Measurements from ENCODE around the gene AHNAK2. TPM values are rescaled to one million over a fixed set of nuclear protein-coding genes. Genes with fewer than 3 reads are reported as not detected.
"Not testable (repeated sequence)": the region's sequence is repeated elsewhere in the genome, so short reads cannot be mapped to it uniquely, and the experiment has no call there.

AHNAK2 gene
- total and polyA plus RNA-seq, 2 donors = 0.42 to 3.8 TPM

GRCh38 chr14:104950701-104951100 is 27.5 kb downstream of the AHNAK2 start:
- H3K4me3 ChIP-seq (ENCODE audit: low read length in 2 of 2); H3K4me1 ChIP-seq (ENCODE audit: control insufficient read depth in 2 of 2, insufficient read depth in 2 of 2, low read length in 2 of 2); H3K36me3 ChIP-seq (ENCODE audit: control insufficient read depth in 2 of 2, insufficient read depth in 2 of 2, low read length in 1 of 2); H3K27me3 ChIP-seq (ENCODE audit: control insufficient read depth in 2 of 2, insufficient read depth in 1 of 2, low read length in 1 of 2); H3K9me3 ChIP-seq (ENCODE audit: control insufficient read depth in 2 of 2, insufficient read depth in 1 of 2, low read length in 1 of 2); DNase-seq (ENCODE audit: low read depth in 6 of 9, low spot score in 9 of 9); H3K27ac ChIP-seq (ENCODE audit: low read depth in 1 of 2, low read length in 1 of 2): not testable (repeated sequence)
- WGBS = 97% methylated on average over 15 of the region's 15 CpGs

- no peak overlapping the region for H3K27ac ChIP-seq (ENCODE audit: low read depth in 1 of 2, low read length in 1 of 2)
- no peaks in the 10 kb centered on the region for H3K4me1 ChIP-seq (ENCODE audit: control insufficient read depth in 2 of 2, insufficient read depth in 2 of 2, low read length in 2 of 2)
- no peaks in the 10 kb centered on the region for H3K36me3 ChIP-seq (ENCODE audit: control insufficient read depth in 2 of 2, insufficient read depth in 2 of 2, low read length in 1 of 2)
- H3K27me3 ChIP-seq (ENCODE audit: control insufficient read depth in 2 of 2, insufficient read depth in 1 of 2, low read length in 1 of 2) = no peaks in the 10 kb centered on the region
- 97% methylated on average over 17 of the region's 17 CpGs for WGBS
- no peak overlapping the region for H3K4me3 ChIP-seq (ENCODE audit: low read length in 2 of 2)
- no peaks in the 10 kb centered on the region for H3K9me3 ChIP-seq (ENCODE audit: control insufficient read depth in 2 of 2, insufficient read depth in 1 of 2, low read length in 1 of 2)
- DNase-seq (ENCODE audit: low read depth in 6 of 9, low spot score in 9 of 9) = no peak
These were observed 28.2 kb downstream of the AHNAK2 start for GRCh38 chr14:104950021-104950420.

GRCh38 chr14:104949406-104949955 is 28.7 kb downstream of the AHNAK2 start:
- WGBS = 98% methylated on average over 23 of the region's 24 CpGs
- H3K27me3 ChIP-seq (ENCODE audit: control insufficient read depth in 2 of 2, insufficient read depth in 1 of 2, low read length in 1 of 2); DNase-seq (ENCODE audit: low read depth in 6 of 9, low spot score in 9 of 9); H3K9me3 ChIP-seq (ENCODE audit: control insufficient read depth in 2 of 2, insufficient read depth in 1 of 2, low read length in 1 of 2); H3K4me3 ChIP-seq (ENCODE audit: low read length in 2 of 2); H3K36me3 ChIP-seq (ENCODE audit: control insufficient read depth in 2 of 2, insufficient read depth in 2 of 2, low read length in 1 of 2); H3K27ac ChIP-seq (ENCODE audit: low read depth in 1 of 2, low read length in 1 of 2); H3K4me1 ChIP-seq (ENCODE audit: control insufficient read depth in 2 of 2, insufficient read depth in 2 of 2, low read length in 2 of 2): not testable (repeated sequence)

GRCh38 chr14:104948736-104949031 is 29.5 kb downstream of the AHNAK2 start:
- Histone ChIP-seq H3K4me1 (ENCODE audit: control insufficient read depth in 2 of 2, insufficient read depth in 2 of 2, low read length in 2 of 2) (no peaks in the 10 kb centered on the region), H3K9me3 (ENCODE audit: control insufficient read depth in 2 of 2, insufficient read depth in 1 of 2, low read length in 1 of 2) (no peaks in the 10 kb centered on the region), H3K36me3 (ENCODE audit: control insufficient read depth in 2 of 2, insufficient read depth in 2 of 2, low read length in 1 of 2) (no peaks in the 10 kb centered on the region), H3K27ac (ENCODE audit: low read depth in 1 of 2, low read length in 1 of 2) (no peak overlapping the region), H3K27me3 (ENCODE audit: control insufficient read depth in 2 of 2, insufficient read depth in 1 of 2, low read length in 1 of 2) (no peaks in the 10 kb centered on the region), H3K4me3 (ENCODE audit: low read length in 2 of 2) (no peak overlapping the region)
- 95% methylated on average over 11 of the region's 11 CpGs for WGBS
- DNase-seq (ENCODE audit: low read depth in 6 of 9, low spot score in 9 of 9) = no peak

GRCh38 chr14:104947881-104948735 is 30.1 kb downstream of the AHNAK2 start:
- 96% methylated on average over 35 of the region's 35 CpGs for WGBS
- not testable (repeated sequence) for DNase-seq (ENCODE audit: low read depth in 6 of 9, low spot score in 9 of 9); H3K4me1 ChIP-seq (ENCODE audit: control insufficient read depth in 2 of 2, insufficient read depth in 2 of 2, low read length in 2 of 2); H3K27ac ChIP-seq (ENCODE audit: low read depth in 1 of 2, low read length in 1 of 2); H3K36me3 ChIP-seq (ENCODE audit: control insufficient read depth in 2 of 2, insufficient read depth in 2 of 2, low read length in 1 of 2); H3K27me3 ChIP-seq (ENCODE audit: control insufficient read depth in 2 of 2, insufficient read depth in 1 of 2, low read length in 1 of 2); H3K4me3 ChIP-seq (ENCODE audit: low read length in 2 of 2); H3K9me3 ChIP-seq (ENCODE audit: control insufficient read depth in 2 of 2, insufficient read depth in 1 of 2, low read length in 1 of 2)

- H3K4me3 ChIP-seq (ENCODE audit: low read length in 2 of 2); DNase-seq (ENCODE audit: low read depth in 6 of 9, low spot score in 9 of 9); H3K9me3 ChIP-seq (ENCODE audit: control insufficient read depth in 2 of 2, insufficient read depth in 1 of 2, low read length in 1 of 2); H3K4me1 ChIP-seq (ENCODE audit: control insufficient read depth in 2 of 2, insufficient read depth in 2 of 2, low read length in 2 of 2); H3K27ac ChIP-seq (ENCODE audit: low read depth in 1 of 2, low read length in 1 of 2); H3K36me3 ChIP-seq (ENCODE audit: control insufficient read depth in 2 of 2, insufficient read depth in 2 of 2, low read length in 1 of 2); H3K27me3 ChIP-seq (ENCODE audit: control insufficient read depth in 2 of 2, insufficient read depth in 1 of 2, low read length in 1 of 2): not testable (repeated sequence)
- WGBS = 97% methylated on average over 13 of the region's 13 CpGs
These were observed 31.0 kb downstream of the AHNAK2 start for GRCh38 chr14:104947201-104947600.

GRCh38 chr14:104945986-104946965 is 31.9 kb downstream of the AHNAK2 start:
- 97% methylated on average over 43 of the region's 43 CpGs for WGBS
- not testable (repeated sequence) for H3K27ac ChIP-seq (ENCODE audit: low read depth in 1 of 2, low read length in 1 of 2); H3K27me3 ChIP-seq (ENCODE audit: control insufficient read depth in 2 of 2, insufficient read depth in 1 of 2, low read length in 1 of 2); DNase-seq (ENCODE audit: low read depth in 6 of 9, low spot score in 9 of 9); H3K9me3 ChIP-seq (ENCODE audit: control insufficient read depth in 2 of 2, insufficient read depth in 1 of 2, low read length in 1 of 2); H3K4me3 ChIP-seq (ENCODE audit: low read length in 2 of 2); H3K4me1 ChIP-seq (ENCODE audit: control insufficient read depth in 2 of 2, insufficient read depth in 2 of 2, low read length in 2 of 2); H3K36me3 ChIP-seq (ENCODE audit: control insufficient read depth in 2 of 2, insufficient read depth in 2 of 2, low read length in 1 of 2)

GRCh38 chr14:104945266-104945665 is 32.9 kb downstream of the AHNAK2 start:
- H3K27ac ChIP-seq (ENCODE audit: low read depth in 1 of 2, low read length in 1 of 2); H3K4me3 ChIP-seq (ENCODE audit: low read length in 2 of 2); H3K36me3 ChIP-seq (ENCODE audit: control insufficient read depth in 2 of 2, insufficient read depth in 2 of 2, low read length in 1 of 2); H3K9me3 ChIP-seq (ENCODE audit: control insufficient read depth in 2 of 2, insufficient read depth in 1 of 2, low read length in 1 of 2); DNase-seq (ENCODE audit: low read depth in 6 of 9, low spot score in 9 of 9); H3K27me3 ChIP-seq (ENCODE audit: control insufficient read depth in 2 of 2, insufficient read depth in 1 of 2, low read length in 1 of 2); H3K4me1 ChIP-seq (ENCODE audit: control insufficient read depth in 2 of 2, insufficient read depth in 2 of 2, low read length in 2 of 2): not testable (repeated sequence)
- WGBS = 97% methylated on average over 20 of the region's 20 CpGs

Measured in thymus (tissue), 11 donors.